HG03066 (cell line): ENCODE data around the gene HES5.

Experiments
- ATAC-seq: cut with Tn5 transposase; IDR thresholded peaks from one replicate; pipeline ENCODE4 v1.9.1; 2021; ENCODE audit warnings: low read depth; ENCODE audit not compliant: unreplicated experiment

Gene HES5

DNA sequence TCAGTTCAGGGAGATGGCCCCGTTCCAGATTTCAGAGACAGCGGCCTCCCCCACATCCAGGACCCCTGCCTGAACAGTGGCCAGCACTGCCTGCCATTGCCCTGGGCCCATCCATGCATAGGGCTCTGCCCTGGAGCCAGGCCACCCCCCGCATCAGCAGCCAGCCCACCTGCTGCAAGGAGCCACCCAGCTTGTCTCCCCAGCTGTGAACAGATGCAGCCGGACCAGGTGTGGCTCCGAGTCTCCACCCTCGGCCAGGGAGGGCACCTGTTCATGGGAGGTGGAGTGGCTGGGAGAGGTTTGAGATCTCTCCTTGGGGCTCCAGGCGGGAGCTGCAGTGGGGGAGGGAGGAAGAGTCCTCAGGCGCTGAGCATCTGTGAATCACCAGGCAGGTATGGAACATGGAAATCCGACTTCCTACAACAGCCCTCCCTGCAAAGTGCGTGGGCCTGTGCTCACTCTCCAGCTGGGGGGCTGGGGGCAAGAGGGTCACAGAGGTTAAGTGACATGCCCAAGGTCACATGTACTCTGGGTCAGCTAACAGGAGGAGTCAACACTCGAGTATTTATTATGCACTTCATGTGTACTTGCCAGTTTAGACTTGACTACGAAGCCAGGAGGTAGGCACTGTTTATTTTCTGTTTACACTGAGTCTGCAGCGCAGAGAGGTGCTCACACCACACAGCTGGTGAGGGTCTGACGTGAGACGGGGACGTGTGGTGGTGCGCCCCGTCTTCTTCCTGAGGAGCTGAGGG is 4.8 kb upstream of the HES5 start:
- no peak for ATAC-seq

DNA sequence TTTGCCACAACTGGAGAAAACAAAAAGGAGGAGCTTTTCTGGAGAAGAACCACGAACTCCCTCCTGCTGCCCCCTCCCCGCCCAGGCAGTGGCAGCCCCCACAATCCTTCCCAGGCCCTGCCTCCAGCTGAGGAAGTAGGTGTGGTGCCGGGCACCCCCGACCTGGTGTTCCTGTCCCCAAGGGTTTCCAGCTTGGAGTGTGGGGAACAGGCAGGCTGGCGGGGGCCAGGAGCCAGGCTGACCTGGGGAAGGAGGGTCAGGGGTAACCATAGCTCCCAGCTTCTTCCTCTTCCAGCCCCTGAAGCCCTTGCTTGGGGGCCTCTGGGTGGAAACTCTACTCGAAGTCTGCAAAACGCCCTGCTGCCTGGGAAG is 4.2 kb upstream of the HES5 start:
- ATAC-seq: no peak

DNA sequence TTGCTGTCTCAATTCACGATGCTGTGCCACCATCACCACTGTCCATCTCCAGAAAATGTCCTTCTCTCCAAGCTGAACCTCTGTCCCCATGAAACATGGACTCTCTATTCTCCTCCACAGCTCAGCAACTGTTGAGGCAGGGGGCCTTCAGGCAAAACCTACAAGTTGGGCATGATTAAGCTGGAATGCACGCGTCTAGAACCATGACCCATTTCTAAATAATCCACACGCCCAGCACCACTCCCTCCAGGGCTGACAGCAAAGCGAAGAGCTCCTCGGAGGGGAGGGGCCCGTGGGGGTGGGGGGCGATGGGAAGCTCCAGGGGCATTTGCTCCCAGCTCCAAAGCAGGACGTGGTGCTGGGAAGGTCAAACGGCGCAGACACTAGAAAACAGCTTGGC is 3.3 kb upstream of the HES5 start:
- no peak for ATAC-seq

DNA sequence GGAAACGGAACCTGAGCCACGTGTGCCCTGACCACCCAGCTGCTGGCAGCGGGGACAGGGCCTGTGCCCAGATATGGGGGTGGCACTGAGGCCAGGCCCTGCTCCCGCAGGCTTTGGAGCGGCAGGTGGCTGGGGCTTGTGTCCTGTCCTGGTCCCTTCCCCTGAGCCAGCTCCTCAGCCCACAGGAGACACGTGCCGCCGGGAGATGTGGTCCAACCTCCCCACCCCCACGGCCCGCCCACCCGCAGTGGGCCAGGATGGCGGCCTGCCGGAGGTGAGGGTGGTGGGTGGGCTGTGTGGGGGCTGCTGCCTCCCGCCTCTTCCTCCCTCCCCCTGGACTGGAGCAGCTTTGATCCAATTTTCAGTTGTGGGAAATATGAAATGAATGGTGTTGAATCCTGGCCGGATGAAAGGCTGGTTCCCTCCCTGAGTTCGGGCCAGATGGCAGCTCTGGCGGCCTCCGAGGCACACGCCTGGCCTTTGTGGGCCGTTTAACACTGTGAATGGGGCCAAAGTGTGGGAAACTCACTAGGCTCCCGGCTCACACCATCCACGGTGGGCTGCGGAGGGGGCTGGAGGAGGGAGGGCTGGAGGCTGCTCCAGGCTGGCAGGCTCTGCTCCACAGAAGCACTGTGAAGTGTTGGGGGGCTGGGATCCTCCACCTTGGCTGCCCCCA is 2.6 kb upstream of the HES5 start:
- ATAC-seq: no peak

DNA sequence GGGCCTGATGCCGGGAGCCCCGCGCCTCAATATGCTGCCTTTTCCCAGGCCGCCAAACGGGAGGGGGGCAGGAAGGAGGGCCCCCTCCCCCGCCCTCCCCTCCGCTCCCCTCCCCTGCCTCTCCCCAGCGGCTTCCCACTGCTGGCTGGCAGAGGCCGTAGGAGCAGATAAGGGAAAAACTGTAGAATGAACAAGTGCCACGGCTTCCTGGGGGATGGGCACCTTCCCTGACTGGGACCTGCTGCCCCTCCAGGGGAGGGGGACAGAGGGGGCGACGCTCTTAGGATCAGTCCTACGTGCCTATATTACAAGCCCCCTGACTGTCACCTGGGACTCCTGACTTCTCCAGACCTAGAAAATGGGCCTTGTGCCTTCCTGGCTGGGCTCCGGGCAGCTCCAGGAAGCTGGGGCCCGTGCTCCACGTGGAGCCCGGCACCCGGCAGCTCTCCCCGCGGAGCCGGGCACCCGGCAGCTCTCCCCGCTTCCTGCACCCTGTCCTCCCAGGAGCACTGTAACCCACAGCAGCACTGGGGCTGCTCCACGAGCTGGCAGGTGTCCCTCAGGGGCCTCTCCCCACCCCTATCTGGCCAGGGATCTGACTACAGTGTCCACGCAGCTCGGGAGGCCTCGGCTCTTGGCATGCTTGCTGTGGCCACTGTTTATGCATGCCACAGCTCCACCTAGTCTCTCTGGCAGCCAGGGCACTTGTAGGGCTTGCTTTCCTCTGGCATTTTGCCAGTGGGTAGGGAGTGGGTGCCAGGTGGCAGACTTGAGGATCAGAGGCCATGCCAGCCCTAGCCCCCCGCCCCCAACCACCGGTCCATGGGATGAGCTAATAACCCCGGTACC is 674 bp upstream of the HES5 start:
- no peak for ATAC-seq

DNA sequence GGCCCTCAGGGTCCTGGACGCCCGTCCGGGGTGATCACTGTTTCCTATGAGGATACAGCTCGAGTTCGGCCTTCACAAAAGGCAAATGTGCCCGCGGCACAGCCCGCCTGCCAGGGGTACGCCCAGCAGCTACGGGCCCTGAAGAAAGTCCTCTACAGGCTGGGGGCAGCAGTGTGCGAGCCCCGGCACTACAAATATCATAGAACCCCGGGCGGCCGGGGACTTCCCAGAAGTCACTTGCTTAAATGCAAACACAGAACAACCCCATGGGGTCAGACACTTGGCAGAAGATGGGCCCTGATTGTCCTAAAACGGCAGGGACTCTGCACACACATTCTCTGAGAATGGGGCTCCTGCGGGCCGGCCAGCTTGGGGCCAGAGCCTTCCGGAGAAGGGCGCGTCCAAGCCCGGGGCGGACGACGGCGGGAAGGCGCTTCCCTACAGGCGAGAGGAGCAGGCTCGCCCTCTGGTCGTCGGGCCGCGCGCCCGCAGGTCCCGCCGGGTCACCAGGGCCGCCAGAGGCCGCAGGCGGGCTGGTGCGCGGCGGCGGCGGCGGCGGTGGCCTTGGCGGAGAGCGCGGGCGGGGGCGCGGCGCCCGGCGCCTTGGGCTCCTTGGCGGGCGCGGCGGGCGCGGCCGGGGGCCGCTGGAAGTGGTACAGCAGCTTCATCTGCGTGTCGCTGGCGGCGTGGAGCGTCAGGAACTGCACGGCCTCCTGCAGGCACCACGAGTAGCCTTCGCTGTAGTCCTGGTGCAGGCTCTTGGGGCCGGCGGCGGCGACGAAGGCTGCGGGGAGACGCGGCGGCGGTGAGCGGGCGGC is 888 bp downstream of the HES5 start:
- no peak for ATAC-seq

DNA sequence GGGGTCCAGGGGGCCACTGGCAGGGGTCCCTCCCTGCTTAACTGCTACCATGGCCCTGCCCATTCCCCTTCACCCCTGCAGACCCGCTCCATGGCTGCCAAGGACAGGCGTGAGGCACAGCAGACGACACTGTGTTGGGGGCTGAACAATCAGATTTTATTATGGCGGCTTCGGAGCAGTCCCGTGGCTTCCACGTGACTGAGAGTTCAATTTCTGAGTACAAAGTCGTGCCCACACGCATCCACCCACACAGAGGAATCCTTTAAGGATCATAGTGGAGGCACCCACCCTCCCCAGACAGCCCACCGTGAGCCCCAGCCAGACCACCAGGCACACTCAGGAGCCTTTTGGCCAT is 1.5 kb downstream of the HES5 start:
- ATAC-seq: no peak

DNA sequence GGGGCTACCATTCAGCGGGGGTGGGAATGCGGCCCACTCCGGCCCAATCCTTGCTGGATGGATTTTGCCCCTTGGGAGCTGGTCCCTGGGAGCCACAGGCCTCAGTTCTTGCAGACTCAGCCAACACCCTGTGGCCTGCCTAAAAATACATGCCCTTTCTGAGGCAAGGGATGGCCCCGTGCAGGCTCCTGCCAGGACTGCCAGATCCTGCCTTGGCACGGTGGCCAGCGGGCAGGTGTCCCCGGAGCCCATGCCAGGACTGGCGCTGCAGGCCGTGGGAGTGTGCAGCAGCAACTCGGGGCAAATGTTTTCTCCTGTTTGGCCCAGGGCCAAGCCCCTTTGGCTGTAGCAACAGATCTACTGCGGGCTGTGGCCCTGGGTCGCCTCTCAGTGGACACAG is 2.0 kb downstream of the HES5 start:
- no peak for ATAC-seq

DNA sequence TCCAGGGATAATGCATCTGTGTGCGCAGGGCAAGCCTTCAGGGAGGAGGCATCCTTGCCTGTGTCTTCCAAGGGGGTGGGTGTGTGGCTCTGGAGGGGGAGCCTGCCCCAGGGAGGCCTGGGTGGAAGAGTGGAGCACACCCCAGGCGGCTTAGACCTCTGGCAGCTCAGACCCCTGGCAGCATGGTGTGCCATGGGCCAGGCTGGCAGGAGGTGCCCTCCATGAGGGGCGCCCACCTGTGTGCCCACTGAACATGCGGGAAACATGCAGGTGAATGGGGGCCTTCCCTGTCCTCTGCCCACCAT is 2.6 kb downstream of the HES5 start:
- ATAC-seq: no peak

DNA sequence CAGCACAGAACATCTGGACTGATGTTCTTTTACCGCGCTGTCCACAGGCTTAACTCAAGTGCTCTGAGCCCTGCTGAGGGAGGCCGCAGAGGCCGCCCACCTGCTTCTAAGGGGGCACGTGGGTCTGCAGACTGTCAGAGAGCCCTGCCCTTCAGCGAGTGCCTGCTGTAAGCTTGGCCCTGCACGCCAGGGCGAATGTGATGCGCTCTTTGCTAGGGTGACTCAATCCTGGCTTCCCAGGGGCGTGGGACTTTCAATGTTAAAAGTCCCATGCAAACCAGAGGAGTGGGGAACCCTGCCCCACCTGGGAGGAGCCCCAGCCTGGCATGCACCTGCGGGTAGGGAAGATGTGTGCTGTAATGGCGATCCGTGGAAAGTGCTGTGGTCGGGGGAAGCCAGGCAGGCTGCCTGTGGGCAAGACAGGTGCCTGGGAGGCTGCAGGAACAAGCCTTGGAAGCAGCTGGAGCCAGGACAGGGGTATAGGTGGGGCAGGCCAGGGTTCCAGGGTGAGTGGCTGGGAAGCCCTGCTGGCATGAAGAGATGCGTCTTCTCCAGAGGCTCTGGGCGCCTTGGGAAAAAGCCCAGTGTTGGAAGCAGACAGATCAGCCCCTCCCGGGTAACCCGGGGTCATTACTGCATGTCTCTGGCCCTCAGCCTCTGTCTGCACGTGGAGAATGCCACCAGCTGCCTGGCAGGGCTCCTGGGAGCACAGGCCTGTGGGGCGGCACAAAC is 3.1 kb downstream of the HES5 start:
- ATAC-seq: peak; percentile 33

DNA sequence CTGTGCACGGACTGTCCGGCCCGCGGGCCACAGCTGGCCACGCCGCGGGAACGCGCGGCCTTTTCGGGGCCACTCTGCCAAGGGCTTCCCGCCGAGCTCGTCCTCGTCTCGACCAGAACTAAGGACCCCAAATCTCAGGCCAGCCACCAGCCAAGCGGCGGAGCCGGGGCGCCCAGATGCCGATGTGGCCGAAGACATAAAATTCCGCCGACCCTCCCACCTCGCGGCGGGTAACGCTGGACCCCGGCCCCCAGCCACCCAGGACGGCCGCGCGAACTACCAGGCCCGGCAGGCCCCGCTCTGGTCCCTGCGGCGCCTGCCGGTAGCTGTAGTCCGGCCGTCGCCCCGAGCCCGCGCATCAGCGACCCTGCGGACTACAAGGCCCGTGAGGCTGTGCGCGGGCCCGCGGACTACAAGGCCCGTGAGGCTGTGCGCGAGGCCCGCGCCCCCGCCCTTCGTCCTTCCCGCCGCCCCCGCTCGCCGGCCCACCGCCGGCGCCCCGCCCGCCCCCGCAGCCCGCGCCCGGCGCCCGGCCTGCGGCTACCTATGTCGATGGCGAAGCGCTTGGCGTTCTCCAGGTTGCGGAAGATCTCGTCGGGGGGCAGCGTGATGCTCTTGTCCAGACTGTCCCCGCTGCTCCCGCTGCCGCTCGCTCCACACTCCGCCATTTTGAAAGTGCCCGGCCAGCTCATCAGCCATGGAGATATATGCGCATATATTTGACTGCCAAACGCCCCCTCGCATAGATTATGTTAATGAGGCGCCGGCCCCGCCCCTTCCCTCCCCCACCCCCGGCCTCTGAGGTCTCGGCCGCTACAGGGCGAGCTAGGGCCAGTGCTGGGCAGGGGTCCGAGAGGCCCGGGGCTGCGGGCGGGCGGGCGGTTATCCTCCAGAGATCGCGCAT is 3.9 kb downstream of the HES5 start, which contains the start of gene PANK4:
PANK4 (minus strand) TSS at position 677 of the 904 bp plus-strand sequence; CDS start at position 668, 9 bp downstream.
- ATAC-seq: peak; percentile 86

DNA sequence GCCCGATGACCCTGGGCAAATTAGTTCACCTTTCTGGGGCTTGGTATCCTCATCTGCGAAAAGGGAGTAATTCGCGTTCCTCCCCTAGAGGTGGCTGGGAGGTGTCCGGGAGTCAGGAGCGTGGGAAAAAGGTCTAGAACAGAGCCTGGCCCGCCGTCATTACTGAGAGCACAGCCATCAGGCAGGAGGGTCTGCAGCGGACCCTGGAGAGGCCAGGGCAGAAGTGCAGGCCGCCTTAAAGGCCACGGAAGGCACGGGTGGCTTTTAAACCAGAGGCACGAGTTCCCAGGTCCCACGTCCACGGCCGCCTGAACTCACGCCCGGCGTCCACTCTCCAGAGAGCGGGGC is 4.5 kb downstream of the HES5 start:
- no peak for ATAC-seq

DNA sequence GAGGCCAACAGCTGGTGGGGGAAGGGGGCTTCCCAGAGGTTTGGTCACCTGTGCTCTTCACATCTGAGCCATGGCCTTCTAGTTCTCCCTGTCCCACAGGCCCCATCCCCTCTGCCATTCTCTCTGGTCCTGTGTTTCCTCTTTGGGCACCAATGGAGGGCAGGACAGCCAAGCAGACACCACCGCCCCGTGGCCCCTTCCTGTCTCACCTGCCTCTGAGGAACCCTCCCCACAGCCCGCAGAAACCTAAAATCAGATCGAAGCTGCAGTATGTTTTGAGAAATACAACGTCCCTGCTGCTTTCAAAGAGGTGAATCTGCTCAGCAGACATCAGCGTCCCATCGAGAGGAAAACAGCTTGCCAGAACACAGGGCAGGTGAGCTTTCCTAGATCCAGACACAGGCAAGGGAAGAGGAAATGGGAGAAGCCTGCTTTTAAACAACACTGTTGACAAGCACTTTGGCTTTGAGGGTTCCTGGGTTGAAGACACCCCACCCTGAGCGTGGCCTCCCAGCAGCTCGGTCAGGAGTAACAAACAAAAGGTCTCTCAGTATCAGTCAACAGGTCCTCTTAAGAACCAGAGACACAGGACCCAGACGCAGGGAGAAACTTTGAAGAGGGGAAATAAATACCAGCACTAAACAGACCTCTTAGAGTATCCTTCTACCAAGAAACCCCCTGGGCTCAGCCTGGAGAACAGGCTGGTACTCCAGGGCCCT is 6.0 kb downstream of the HES5 start:
- ATAC-seq: no peak

DNA sequence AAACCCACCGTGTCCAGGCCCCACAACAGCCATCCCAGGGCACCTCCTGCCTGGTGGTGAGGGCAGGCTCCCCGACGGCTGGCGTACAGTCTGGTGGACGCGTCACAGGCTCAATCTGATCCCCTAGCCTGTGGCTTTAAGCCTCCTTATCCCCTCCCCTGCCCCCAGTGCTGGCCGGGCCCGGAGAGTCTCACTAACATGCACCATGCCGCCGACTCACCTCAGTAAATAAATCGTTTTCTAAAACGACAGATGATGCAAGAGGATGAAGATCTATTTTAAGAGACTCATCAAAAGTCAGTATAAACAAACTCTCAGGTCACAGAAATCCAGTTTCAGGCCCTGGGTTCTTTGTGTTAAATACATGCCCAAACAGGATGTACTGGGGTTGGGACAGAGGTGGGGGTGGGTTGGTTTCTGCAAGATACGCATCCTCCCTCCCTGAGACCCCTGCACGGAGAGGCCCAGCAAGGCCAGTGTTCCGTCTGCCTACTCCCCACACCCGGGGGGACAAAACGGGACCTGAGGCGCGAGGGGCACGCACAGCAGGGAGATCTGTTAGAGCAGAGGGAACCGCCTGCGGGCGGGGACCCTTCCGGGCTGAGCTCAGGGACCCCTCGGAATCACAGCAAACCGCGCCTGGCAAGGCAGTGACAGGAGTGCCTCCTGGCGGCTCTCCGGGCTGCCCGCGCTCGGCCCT is 6.7 kb downstream of the HES5 start:
- no peak for ATAC-seq

DNA sequence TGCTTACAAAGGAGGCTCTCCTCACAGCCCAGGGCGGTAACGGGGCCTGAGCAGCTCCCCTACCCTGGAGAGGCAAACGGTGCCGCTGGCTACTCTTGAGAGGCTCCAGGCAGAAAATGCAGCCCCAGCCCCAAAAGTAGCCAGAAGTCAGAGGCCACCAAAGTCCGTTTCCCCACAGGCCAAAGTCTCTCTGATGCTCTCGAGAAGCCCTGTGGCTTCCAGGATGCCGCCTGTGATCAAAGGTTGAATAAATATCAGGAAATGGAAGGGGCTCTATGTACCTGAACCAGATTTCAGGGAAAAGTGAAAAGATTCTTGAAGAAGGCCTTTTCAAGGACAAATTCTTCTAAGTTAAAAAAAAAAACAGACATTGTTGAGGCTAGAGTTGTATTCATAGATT is 7.8 kb downstream of the HES5 start:
- no peak for ATAC-seq

DNA sequence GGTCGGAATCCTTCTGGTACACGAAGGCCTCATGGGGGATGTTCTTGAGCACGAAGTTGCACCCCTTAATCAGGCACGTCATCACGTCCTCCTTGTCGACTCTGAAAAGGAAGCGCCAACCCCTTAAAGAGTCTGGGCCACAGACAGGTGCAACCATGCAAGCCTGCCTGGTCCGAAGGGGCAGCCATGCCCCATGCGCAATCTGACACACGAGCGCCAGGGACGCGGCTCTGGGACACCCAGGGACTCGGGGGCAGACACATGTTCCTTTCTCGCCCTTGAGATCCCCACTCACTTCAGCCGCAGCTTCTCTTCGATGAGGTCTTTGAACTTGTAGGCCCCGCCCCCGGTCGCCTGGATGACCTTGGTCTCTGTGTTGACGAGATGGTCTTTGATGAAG is 9.3 kb downstream of the HES5 start:
- ATAC-seq: no peak

DNA sequence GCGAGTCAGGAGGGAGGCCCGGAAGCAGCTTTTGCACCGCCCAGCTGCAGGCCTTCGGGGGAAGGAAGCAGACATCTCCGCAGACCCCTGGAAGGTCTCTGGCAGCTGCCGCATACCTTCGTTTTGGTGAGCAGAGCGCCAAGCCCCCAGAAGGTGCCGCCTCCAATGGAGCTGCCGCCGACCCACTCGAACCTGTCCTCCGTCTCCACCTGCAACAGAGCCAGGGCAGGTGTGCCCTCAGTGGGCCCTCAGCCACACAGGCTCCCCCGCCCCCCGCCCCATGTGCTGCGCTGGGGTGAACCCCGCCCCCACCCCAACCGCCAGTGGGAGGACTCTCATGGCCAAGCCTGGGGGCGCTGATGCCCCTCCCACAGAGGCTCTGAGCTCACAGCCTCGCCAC is 9.9 kb downstream of the HES5 start:
- ATAC-seq: no peak

DNA sequence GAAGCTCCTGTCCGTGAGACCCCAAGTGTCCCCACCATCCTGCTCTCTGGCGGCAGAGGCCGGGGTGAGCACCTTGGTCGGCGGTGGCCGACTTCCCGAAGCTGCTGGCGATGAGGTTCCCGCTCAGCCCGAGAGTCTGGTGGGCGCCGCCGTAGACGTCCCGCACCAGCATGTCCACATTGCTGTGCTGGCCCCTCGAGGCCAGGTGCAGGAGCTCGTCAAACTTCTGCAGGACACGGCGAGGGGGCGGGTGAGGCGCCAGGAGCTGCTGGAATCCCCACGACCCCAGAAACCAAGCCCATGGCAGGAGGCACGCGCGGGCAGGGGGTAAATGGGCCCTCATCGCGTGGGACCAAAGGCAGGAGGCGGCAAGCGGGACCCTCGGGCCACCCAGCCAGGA is 10.3 kb downstream of the HES5 start:
- ATAC-seq: no peak
